ENCODE measurements around the gene ARFRP1. TPM values are rescaled to one million over a fixed set of nuclear protein-coding genes. Genes with fewer than 3 reads are reported as not detected.
A peak's percentile ranks its signal among the peaks of the same experiment; 100 is the strongest.

The ARFRP1 gene
- total and polyA plus RNA-seq, 2 of the 13 experiments (the other 11 are each of a cell fraction or from before 2014, with no cell fraction given): 32.0 to 51.1 TPM

DNA sequence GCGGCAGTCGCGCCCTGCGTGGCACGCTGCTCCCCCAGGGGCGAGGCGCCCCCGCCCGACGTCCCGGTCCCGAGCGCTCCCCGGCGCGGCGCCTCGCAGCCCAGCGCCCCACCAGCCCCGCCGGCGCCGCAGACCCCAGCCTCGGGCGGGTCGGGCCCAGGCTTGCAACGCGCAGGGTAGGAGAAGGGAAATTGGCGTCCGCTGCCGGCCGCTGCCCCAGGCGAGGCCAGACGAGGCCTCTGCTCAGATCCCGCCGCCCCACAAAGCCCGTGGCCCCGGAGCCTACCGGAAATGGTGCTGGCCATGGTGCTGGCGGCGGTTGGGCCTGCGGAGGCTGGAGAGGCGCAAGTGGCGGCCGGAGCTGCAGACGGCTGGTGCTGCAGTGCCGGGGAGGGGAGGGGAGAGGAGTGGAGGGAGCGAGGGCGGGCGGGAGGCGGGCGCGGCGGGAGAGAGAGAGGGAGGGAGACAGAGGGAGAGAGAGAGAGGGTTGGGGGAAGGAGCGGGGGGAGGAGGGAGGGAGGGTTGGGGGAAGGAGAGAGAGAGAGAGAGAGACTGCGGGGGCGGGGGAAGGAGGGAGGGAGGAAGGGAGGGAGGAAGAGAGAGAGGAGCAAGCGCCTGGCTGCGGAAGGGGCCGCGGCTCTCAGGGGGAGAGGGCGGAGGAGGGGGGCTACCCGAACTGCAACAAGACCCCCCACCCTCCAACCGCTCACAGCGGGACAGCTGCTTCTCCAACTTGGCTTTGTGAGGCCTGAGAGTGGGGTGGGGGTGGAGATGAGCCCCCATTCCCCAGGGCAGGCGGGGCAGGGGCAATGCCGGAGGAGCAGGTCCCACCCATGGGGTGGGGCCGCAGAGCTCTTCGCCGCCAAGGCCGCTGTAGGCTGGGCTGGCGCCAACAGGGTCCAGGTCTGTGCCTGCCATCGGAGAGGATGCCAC is 54.5 kb downstream of the ARFRP1 start, which contains the start of gene STMN3 (continued):
- TF ChIP-seq, protein P1, sequence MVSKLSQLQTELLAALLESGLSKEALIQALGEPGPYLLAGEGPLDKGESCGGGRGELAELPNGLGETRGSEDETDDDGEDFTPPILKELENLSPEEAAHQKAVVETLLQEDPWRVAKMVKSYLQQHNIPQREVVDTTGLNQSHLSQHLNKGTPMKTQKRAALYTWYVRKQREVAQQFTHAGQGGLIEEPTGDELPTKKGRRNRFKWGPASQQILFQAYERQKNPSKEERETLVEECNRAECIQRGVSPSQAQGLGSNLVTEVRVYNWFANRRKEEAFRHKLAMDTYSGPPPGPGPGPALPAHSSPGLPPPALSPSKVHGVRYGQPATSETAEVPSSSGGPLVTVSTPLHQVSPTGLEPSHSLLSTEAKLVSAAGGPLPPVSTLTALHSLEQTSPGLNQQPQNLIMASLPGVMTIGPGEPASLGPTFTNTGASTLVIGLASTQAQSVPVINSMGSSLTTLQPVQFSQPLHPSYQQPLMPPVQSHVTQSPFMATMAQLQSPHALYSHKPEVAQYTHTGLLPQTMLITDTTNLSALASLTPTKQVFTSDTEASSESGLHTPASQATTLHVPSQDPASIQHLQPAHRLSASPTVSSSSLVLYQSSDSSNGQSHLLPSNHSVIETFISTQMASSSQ (IDR thresholded peaks at IDR 0.05; ENCODE audit: low read depth): no peak
- TF ChIP-seq, protein P1 (CRISPR knock-in tag; IDR thresholded peaks at IDR 0.05; ENCODE audit: borderline replicate concordance): peak; percentile 76
- TF ChIP-seq JDP2 (CRISPR knock-in tag; IDR thresholded peaks at IDR 0.05; ENCODE audit: borderline replicate concordance): peak; percentile 92; the same call in 1 of the 2 replicates
- peak; percentile 87 for TF ChIP-seq SKI (IDR thresholded peaks at IDR 0.05; ENCODE audit: partially characterized antibody)
- no peak for TF ChIP-seq ZNF224 (CRISPR knock-in tag; IDR thresholded peaks at IDR 0.05)
- TF ChIP-seq, protein P2, sequence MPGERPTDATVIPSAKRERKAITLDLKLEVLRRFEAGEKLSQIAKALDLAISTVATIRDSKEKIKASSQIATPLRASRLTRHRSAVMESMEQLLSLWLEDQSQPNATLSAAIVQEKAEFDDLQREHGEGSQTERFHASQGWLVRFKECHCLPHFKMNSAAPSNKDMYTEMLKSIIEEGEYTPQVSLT (CRISPR knock-in tag; IDR thresholded peaks at IDR 0.05; ENCODE audit: borderline replicate concordance, low read depth): no peak; the same call in 1 of the 2 replicates
- TF ChIP-seq ZEB1 (IDR thresholded peaks at IDR 0.05; ENCODE audit: insufficient replicate concordance, low read depth): no peak
- no peak for TF ChIP-seq NCOA5 (CRISPR knock-in tag; IDR thresholded peaks at IDR 0.05)
- TF ChIP-seq, protein P3, sequence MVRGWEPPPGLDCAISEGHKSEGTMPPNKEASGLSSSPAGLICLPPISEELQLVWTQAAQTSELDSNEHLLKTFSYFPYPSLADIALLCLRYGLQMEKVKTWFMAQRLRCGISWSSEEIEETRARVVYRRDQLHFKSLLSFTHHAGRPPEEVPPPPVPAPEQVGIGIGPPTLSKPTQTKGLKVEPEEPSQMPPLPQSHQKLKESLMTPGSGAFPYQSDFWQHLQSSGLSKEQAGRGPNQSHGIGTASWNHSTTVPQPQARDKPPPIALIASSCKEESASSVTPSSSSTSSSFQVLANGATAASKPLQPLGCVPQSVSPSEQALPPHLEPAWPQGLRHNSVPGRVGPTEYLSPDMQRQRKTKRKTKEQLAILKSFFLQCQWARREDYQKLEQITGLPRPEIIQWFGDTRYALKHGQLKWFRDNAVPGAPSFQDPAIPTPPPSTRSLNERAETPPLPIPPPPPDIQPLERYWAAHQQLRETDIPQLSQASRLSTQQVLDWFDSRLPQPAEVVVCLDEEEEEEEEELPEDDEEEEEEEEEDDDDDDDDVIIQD (CRISPR knock-in tag; IDR thresholded peaks at IDR 0.05; ENCODE audit: low read depth): peak; percentile 93
- peak; percentile 74; the same call in 1 of the 2 replicates for TF ChIP-seq ZSCAN22 (CRISPR knock-in tag; IDR thresholded peaks at IDR 0.05)
- peak; percentile 97 for TF ChIP-seq FLYWCH1 (CRISPR knock-in tag; IDR thresholded peaks at IDR 0.05)
- peak; percentile 89 for TF ChIP-seq ZNF326 (CRISPR knock-in tag; IDR thresholded peaks at IDR 0.05; ENCODE audit: borderline replicate concordance)
- TF ChIP-seq ZNF570 (CRISPR knock-in tag; IDR thresholded peaks at IDR 0.05; ENCODE audit: borderline replicate concordance): 0 out of 2 replicates have a peak, but pooled peaks have one; percentile 77
- peak; percentile 99 for TF ChIP-seq HES4 (CRISPR knock-in tag; IDR thresholded peaks at IDR 0.05; ENCODE audit: borderline replicate concordance)
- TF ChIP-seq MIXL1 (CRISPR knock-in tag; IDR thresholded peaks at IDR 0.05): peak; percentile 97
- peak; percentile 76; the same call in 1 of the 2 replicates for TF ChIP-seq ZNF3 (CRISPR knock-in tag; IDR thresholded peaks at IDR 0.05)
- peak; percentile 97 for TF ChIP-seq RELA (CRISPR knock-in tag; IDR thresholded peaks at IDR 0.05)
- no peak for TF ChIP-seq TBP (CRISPR knock-in tag; IDR thresholded peaks at IDR 0.05)
- TF ChIP-seq YEATS2 (CRISPR knock-in tag; IDR thresholded peaks at IDR 0.05; ENCODE audit: borderline replicate concordance): peak; percentile 91
- TF ChIP-seq, protein P4, sequence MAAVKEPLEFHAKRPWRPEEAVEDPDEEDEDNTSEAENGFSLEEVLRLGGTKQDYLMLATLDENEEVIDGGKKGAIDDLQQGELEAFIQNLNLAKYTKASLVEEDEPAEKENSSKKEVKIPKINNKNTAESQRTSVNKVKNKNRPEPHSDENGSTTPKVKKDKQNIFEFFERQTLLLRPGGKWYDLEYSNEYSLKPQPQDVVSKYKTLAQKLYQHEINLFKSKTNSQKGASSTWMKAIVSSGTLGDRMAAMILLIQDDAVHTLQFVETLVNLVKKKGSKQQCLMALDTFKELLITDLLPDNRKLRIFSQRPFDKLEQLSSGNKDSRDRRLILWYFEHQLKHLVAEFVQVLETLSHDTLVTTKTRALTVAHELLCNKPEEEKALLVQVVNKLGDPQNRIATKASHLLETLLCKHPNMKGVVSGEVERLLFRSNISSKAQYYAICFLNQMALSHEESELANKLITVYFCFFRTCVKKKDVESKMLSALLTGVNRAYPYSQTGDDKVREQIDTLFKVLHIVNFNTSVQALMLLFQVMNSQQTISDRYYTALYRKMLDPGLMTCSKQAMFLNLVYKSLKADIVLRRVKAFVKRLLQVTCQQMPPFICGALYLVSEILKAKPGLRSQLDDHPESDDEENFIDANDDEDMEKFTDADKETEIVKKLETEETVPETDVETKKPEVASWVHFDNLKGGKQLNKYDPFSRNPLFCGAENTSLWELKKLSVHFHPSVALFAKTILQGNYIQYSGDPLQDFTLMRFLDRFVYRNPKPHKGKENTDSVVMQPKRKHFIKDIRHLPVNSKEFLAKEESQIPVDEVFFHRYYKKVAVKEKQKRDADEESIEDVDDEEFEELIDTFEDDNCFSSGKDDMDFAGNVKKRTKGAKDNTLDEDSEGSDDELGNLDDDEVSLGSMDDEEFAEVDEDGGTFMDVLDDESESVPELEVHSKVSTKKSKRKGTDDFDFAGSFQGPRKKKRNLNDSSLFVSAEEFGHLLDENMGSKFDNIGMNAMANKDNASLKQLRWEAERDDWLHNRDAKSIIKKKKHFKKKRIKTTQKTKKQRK (IDR thresholded peaks at IDR 0.05; ENCODE audit: low read length): no peak
- peak; percentile 90 for TF ChIP-seq KAT8 (CRISPR knock-in tag; IDR thresholded peaks at IDR 0.05)
